ENCODE results near the gene PEBP1. TPM values are rescaled to one million over a fixed set of nuclear protein-coding genes. Genes with fewer than 3 reads are reported as not detected.

PEBP1 gene
- polyA plus RNA-seq, 3 donors = 23.0 to 57.9 (median 47.6) TPM

- Mint-ChIP-seq H3K36me3 (no peaks in the 10 kb centered on the region), H3K27ac (no peak overlapping the region), H3K27me3 (ENCODE audit: low read depth in 3 of 3) (peaks cover 11 to 13% (median 11%) of the 10 kb centered on the region in 3 donors), H3K4me1 (peaks cover 12% of the 10 kb centered on the region), H3K9me3 (no peaks in the 10 kb centered on the region), H3K4me3 (no peak overlapping the region)
- no peak for DNase-seq
- Histone ChIP-seq H3K9me3 (replicated peaks in 1 of 2; ENCODE audit: control insufficient read depth in 1 of 2, insufficient read depth in 1 of 2, low read length in 2 of 2) (no peaks in the 10 kb centered on the region), H3K79me2 (ENCODE audit: insufficient read depth, low read length) (no peaks in the 10 kb centered on the region), H3K36me3 (replicated peaks in 1 of 2; ENCODE audit: control insufficient read depth in 1 of 2, insufficient read depth in 2 of 2, low read length in 2 of 2) (no peaks in the 10 kb centered on the region), H3K4me2 (replicated peaks; ENCODE audit: extremely low read depth, low read length, poor library complexity, severe bottlenecking) (no peak overlapping the region), H3K4me1 (ENCODE audit: control insufficient read depth in 1 of 2, insufficient read depth in 2 of 2, low read length in 2 of 2) (peaks cover 11 to 14% of the 10 kb centered on the region in 2 donors), H3K27ac (ENCODE audit: low read depth in 1 of 2, low read length in 2 of 2) (no peak overlapping the region), H4K20me1 (ENCODE audit: insufficient read depth, low read length) (no peaks in the 10 kb centered on the region), H2AFZ (ENCODE audit: insufficient read depth, low read depth, low read length, poor library complexity, severe bottlenecking) (no peak overlapping the region), H3K9ac (ENCODE audit: insufficient read depth, low read length, poor library complexity, severe bottlenecking) (no peak overlapping the region), H3K27me3 (ENCODE audit: control insufficient read depth in 2 of 2, insufficient read depth in 2 of 2, low read length in 2 of 2) (peaks cover 0 to 4% of the 10 kb centered on the region in 2 donors), H3K4me3 (replicated peaks in 1 of 3; ENCODE audit: low read depth in 2 of 3, low read length in 3 of 3) (no peak overlapping the region)
- intact Hi-C loops (cut with micrococcal nuclease) = no loop called here
- WGBS (ENCODE audit: insufficient coverage) = 100% methylated on average over 3 of the region's 4 CpGs
- TF ChIP-seq CTCF (IDR thresholded peaks at IDR 0.05) = no peak
These were observed 28.9 kb upstream of the PEBP1 start for GRCh38 chr12:118107011-118107410.

- 87% methylated on average over 7 of the region's 8 CpGs for WGBS (ENCODE audit: insufficient coverage)
- Histone ChIP-seq H3K4me2 (replicated peaks; ENCODE audit: extremely low read depth, low read length, poor library complexity, severe bottlenecking) (no peak overlapping the region), H3K9ac (ENCODE audit: insufficient read depth, low read length, poor library complexity, severe bottlenecking) (no peak overlapping the region), H3K4me3 (replicated peaks in 1 of 3; ENCODE audit: low read depth in 2 of 3, low read length in 3 of 3) (no peak overlapping the region), H3K36me3 (replicated peaks in 1 of 2; ENCODE audit: control insufficient read depth in 1 of 2, insufficient read depth in 2 of 2, low read length in 2 of 2) (no peaks in the 10 kb centered on the region), H4K20me1 (ENCODE audit: insufficient read depth, low read length) (no peaks in the 10 kb centered on the region), H3K27me3 (ENCODE audit: control insufficient read depth in 2 of 2, insufficient read depth in 2 of 2, low read length in 2 of 2) (peaks cover 0 to 4% of the 10 kb centered on the region in 2 donors), H3K4me1 (ENCODE audit: control insufficient read depth in 1 of 2, insufficient read depth in 2 of 2, low read length in 2 of 2) (peaks cover 11 to 13% of the 10 kb centered on the region in 2 donors), H3K9me3 (replicated peaks in 1 of 2; ENCODE audit: control insufficient read depth in 1 of 2, insufficient read depth in 1 of 2, low read length in 2 of 2) (no peaks in the 10 kb centered on the region), H3K27ac (ENCODE audit: low read depth in 1 of 2, low read length in 2 of 2) (no peak overlapping the region), H2AFZ (ENCODE audit: insufficient read depth, low read depth, low read length, poor library complexity, severe bottlenecking) (no peak overlapping the region), H3K79me2 (ENCODE audit: insufficient read depth, low read length) (no peaks in the 10 kb centered on the region)
- H3K9me3 Mint-ChIP-seq = no peaks in the 10 kb centered on the region
- no peaks in the 10 kb centered on the region for H3K36me3 Mint-ChIP-seq
- H3K4me1 Mint-ChIP-seq = peaks cover 9% of the 10 kb centered on the region
- no peak for TF ChIP-seq CTCF (IDR thresholded peaks at IDR 0.05)
- no peak for DNase-seq
- no peak overlapping the region for H3K27ac Mint-ChIP-seq
- intact Hi-C loops (cut with micrococcal nuclease) = no loop called here
- H3K27me3 Mint-ChIP-seq (ENCODE audit: low read depth in 3 of 3) = peaks cover 10 to 13% (median 11%) of the 10 kb centered on the region in 3 donors
- H3K4me3 Mint-ChIP-seq = no peak overlapping the region
These were observed 28.2 kb upstream of the PEBP1 start for GRCh38 chr12:118107694-118108093.
